MG63 (cell line): ENCODE data around the gene AJAP1. TPM values are rescaled to one million over a fixed set of nuclear protein-coding genes. Genes with fewer than 3 reads are reported as not detected.
"Not testable (repeated sequence)": the region's sequence is repeated elsewhere in the genome, so short reads cannot be mapped to it uniquely, and the experiment has no call there.

Source experiments
- DNase-seq: peaks from one replicate; pipeline ENCODE4 v3.0.0-alpha.2; 2020
- H3K27me3 ChIP-seq: fragments of 250-450 bp; sonication (Bioruptor Pico); 2 replicates; pipeline ENCODE4 v1.5.1; 2020; ENCODE audit warnings: mild to moderate bottlenecking, moderate library complexity
- H3K36me3 ChIP-seq: fragments of 250-450 bp; sonication (Bioruptor Pico); 2 replicates; pipeline ENCODE4 v1.5.1; 2020; ENCODE audit warnings: mild to moderate bottlenecking, moderate library complexity
- H3K4me3 ChIP-seq: fragments of 250-450 bp; sonication (Bioruptor Pico); 2 replicates; pipeline ENCODE4 v1.5.1; 2020; ENCODE audit warnings: mild to moderate bottlenecking, moderate library complexity
- H3K9me3 ChIP-seq: fragments of 250-450 bp; sonication (Bioruptor Pico); 2 replicates; pipeline ENCODE4 v1.5.1; 2020; ENCODE audit warnings: mild to moderate bottlenecking, moderate library complexity
- total RNA-seq: library from RNA; depleted of rRNA; stranded (reverse); fragments of >200 nt; shearing (Covaris generic); gene quantifications from 2 replicates; pipeline ENCODE4 v1.2.3, GENCODE V29; 2014; ENCODE audit warnings: low replicate concordance

Gene AJAP1
- total RNA-seq, 1 experiment from 2014 or later = not detected

DNA sequence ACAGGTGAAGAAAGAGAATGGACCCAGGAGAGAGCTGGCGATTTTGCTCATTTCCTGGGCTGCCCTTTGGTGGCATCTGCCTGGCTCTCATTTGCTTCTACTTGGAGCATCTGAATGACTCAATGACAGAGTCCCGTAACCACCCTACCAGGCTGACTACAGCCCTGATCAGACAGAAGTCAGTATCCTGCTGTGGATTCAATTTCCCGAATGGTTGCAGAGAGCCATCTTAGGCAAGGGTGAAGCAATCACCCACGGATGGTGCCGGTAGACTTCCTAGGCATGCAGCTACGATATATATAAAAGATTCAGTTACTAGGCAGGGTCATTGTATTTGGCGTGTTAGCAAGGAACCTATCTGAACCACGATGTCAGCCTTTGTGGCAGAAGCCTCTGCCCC is 10.2 kb downstream of the AJAP1 start:
- no peak overlapping the region for H3K4me3 ChIP-seq

DNA sequence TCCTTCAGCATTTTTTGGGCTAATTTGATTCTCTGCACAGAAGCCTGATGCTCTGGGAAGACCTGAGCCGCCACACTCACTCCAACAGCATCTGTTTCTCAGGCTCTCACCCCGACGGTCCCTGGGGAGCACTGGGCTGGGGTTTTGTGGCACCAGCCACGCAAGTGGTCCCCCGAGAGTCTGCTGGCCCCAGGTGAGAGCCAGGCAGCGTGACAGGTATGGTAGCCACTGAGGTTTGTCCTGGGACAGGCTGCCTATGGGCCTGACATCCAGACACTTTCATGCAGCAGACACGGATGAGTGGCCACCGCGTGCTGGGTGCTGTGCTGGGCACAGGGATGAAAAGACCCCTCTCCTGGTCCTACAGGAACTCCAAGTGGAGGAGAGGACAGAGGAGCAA is 11.0 kb downstream of the AJAP1 start:
- H3K9me3 ChIP-seq = no peaks in the 10 kb centered on the region
- no peaks in the 10 kb centered on the region for H3K36me3 ChIP-seq

More for the DNA sequence above, 10.2 kb downstream of the AJAP1 start:
- Histone ChIP-seq H3K9me3 (no peaks in the 10 kb centered on the region), H3K36me3 (no peaks in the 10 kb centered on the region), H3K27me3 (no peaks in the 10 kb centered on the region)
- DNase-seq = no peak

DNA sequence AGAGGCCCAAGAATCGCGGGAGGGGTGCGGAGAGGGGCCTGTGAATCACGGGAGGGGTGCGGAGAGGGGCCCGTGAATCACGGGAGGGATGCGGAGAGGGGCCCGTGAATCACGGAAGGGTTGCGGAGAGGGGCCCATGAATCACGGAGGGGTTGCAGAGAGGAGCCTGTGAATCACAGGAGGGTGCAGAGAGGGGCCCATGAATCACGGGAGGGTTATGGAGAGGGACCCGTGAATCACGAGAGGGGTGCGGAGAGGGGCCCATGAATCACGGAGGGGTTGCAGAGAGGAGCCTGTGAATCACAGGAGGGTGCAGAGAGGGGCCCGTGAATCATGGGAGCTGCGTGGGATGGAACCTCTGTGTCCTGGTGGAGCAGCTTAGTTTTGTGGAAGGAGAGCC is 12.3 kb downstream of the AJAP1 start:
- DNase-seq, H3K27me3 ChIP-seq, H3K36me3 ChIP-seq, H3K9me3 ChIP-seq, H3K4me3 ChIP-seq: not testable (repeated sequence)

More for the DNA sequence above, 11.0 kb downstream of the AJAP1 start:
- no peak for DNase-seq
- Histone ChIP-seq H3K27me3 (no peaks in the 10 kb centered on the region), H3K4me3 (no peak overlapping the region)

DNA sequence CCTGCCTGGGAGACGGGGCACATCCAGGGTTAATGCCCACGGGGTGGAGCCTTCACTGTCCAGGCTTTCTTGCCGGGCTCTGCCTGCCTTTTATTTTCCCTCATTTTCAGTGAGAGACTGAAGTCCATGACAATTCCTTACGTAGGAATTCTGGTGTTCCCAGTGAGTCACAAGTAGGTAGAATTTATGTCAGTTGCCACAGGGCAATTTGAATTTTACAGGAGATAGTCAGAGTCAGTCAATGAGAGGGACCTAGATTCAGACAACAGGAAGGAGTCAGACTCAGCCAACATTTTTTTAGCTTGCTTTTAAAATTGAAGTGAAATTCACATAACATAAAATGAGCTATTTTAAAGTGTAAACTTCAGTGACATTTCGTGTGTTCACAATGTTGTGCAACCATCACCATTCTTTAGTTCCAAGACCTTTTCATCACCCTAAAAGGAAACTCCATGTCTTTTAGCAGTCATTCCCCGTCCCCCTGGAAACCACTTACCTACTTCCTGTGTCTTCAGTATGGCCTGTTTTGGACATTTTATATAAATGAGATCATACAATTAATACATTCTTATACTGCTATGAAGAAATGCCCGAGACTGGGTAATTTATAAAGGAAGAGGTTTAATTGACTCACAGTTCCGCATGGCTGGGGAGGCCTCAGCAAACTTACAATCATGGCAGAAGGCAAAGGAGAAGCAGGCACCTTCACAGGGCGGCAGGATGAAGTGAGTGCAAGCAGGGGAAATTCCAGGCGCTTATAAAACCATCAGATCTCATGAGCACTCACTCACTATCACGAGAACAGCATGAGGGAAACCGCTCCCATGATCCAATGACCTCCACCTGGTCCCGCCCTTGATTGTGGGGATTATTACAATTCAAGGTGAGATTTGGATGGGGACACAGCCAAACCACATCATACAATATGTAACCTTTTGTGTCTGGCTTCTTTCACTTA is 14.6 kb downstream of the AJAP1 start:
- Histone ChIP-seq H3K36me3 (no peaks in the 10 kb centered on the region), H3K4me3 (no peak overlapping the region), H3K9me3 (no peaks in the 10 kb centered on the region), H3K27me3 (no peaks in the 10 kb centered on the region)
- no peak for DNase-seq

DNA sequence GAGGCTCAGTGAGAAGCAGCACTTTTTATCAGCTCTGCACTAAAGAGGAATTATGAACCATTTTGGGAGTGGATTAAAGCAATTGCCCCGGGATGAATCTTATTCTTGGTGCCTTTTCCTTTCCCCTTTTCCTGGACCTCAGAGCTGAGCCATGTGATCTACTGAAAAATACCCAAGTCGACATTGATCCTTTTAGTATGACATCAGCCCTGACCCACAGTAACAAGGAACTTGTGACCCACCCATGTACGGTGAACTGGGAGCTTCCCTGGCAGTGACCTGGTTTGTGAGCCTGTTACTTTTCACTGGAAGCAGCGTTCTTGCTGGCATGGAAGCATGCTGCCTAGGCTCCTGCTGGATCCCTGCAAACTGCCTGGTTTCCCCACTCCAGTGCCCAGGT is 15.9 kb downstream of the AJAP1 start:
- no peak overlapping the region for H3K4me3 ChIP-seq
- no peaks in the 10 kb centered on the region for H3K36me3 ChIP-seq
- no peaks in the 10 kb centered on the region for H3K9me3 ChIP-seq
- H3K27me3 ChIP-seq = no peaks in the 10 kb centered on the region
- no peak for DNase-seq

DNA sequence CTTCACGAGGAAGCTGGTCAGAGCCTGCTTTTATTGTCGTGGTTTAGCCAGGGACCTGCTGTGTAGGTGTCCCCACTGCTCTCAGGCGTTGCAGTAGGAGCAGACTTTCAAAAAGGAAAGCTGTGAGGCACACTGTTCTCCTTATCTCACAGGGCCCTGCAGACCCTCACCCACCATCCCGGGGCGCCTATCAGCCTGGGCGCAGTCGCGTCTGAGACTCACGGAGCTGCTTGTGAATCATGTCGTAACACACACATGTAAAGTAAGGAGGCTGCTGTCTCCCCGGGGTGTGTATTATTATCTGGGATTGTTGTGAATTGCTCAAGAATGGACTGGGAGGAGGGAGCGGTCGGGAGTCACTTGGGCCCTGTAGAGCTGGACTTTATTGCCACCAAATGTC is 17.4 kb downstream of the AJAP1 start:
- no peak overlapping the region for H3K4me3 ChIP-seq
- no peaks in the 10 kb centered on the region for H3K27me3 ChIP-seq
- no peak for DNase-seq
- no peaks in the 10 kb centered on the region for H3K9me3 ChIP-seq
- H3K36me3 ChIP-seq = no peaks in the 10 kb centered on the region

DNA sequence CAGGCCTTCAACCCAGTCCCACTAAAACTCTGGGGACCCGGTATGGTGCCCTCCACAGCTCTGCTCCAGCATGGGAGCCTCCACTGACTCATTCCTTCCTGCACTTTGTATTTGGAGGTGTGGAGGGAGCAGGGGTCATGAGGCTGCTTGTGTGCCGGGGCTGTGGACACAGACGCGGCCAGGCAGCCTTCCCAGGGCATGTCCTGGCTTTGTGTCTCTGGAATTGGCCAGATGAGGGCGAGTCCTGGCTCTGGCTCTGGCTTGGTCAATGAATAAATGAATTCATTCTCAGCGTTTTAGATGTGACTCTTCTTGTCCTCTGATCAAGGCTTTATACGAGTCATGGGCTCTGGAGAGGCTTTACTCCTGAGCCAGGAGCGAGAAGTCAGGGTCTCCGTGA is 19.1 kb downstream of the AJAP1 start:
- H3K4me3 ChIP-seq = no peak overlapping the region
- no peaks in the 10 kb centered on the region for H3K9me3 ChIP-seq
- H3K36me3 ChIP-seq = no peaks in the 10 kb centered on the region
- no peak for DNase-seq
- H3K27me3 ChIP-seq = no peaks in the 10 kb centered on the region

DNA sequence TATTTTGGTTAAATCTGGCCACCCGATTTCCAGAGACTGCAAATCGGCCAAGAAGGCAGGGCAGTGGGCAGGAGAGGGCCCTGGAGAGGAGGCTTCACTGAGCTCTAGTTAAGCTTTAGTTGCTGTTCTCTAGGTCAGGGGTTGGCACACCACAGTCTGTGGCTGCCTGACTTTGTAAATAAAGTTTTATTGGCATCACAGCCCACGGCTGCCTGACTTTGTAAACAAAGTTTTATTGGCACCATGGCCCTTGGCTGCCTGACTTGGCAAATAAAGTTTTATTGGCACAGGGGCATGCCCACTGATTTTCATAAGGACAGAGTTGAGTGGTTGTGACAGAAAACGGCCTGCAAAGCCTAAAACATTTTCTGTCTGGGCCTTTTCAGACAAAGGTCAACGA is 19.7 kb downstream of the AJAP1 start:
- DNase-seq = no peak
- Histone ChIP-seq H3K4me3 (no peak overlapping the region), H3K9me3 (no peaks in the 10 kb centered on the region), H3K36me3 (no peaks in the 10 kb centered on the region), H3K27me3 (no peaks in the 10 kb centered on the region)

DNA sequence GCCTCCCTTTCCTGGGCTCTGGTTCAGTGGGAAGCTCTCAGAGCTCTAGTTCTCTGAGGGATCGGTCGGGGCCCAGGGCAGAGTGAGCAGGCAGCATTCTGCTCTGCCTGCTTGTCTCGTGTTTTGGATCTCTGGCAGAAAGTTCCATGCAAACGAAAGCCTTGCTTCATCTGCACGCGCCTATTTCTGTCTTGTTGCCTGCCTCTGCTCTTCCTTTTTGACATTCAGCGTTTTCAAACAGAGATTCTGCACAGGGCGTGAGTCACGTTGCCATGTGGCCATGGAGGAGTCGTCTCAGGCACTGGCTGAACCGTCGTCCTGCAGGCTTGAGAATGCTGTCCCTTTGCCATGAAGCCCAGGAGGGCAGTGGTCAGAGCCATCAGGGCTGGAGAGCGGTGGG is 20.3 kb downstream of the AJAP1 start:
- Histone ChIP-seq H3K36me3 (no peaks in the 10 kb centered on the region), H3K4me3 (no peak overlapping the region), H3K9me3 (no peaks in the 10 kb centered on the region), H3K27me3 (no peaks in the 10 kb centered on the region)
- DNase-seq = no peak

DNA sequence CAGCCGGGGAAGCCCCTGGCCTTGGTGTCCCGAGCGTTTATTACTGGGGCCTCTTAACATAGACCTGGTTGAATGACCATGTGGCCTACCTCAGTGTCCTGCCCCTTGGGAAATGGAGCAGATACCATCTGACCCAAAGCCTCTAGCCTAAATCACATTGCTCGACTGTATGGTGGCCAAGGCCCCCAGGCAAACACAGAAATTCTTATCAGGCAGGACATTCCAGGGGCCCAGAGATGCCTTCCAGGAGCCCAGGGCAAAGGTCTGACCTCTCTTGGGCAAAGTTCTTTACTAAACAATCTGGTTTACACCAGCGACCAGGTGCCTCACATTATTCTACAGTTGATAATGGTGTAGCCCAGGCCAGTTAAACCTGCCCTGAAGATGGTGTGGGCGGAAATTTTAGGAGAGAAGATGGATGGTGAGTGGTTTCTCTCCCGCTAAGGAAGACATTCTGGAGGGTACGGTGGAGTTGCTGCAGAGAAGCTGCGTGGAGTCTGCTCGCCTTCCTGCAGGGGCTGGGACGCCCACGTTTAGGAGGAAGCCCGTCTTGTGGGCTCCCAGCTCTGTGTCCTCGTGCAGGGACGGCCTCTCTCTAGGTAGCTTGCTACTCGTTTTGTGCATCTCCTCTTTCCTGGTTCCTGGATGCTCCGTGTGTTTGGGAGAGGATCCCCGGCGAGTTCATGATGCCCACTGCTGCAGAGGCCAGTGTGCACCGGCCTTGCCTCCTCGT is 21.2 kb downstream of the AJAP1 start:
- no peaks in the 10 kb centered on the region for H3K9me3 ChIP-seq
- no peaks in the 10 kb centered on the region for H3K27me3 ChIP-seq
- H3K36me3 ChIP-seq = no peaks in the 10 kb centered on the region
- no peak for DNase-seq
- H3K4me3 ChIP-seq = no peak overlapping the region

DNA sequence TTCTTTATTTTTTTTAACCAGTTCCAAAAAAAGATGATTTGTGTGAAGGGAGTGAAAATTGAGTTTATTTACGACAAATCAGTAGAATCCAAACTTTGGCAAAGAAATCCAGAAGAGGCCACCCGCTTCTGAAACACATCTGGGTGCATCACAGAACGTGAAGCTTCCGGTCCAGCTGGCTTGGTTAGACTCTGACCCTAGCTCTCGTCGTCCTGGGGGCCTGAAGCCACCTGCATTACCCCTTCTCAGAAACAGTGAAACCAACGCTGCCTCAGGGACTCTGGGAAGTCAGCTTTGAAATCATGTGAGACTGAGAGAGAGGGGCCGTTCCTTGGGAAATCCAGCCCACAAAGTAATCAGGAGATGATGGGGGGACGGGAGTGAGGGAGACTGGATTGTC is 21.8 kb downstream of the AJAP1 start:
- H3K9me3 ChIP-seq = no peaks in the 10 kb centered on the region
- no peaks in the 10 kb centered on the region for H3K27me3 ChIP-seq
- no peak overlapping the region for H3K4me3 ChIP-seq
- no peaks in the 10 kb centered on the region for H3K36me3 ChIP-seq
- DNase-seq = no peak

DNA sequence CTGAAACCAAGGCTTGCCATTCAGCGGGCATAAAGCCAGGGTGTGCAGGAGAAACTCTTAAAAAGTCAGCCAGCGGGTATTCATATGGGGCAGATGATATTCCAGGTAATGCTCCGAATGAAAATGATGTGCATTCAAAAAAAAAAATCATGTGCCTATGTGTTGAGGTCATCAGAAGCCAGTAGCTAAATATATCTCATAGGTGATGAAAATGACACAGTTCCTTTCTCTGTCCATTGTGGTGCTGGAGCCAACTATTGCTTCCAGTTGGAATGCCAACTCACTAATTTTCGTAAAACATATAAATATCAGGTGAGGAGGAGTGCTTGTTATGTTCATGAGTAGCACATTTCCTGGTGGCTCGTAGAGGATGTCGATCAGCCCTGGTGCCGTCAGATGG is 23.2 kb downstream of the AJAP1 start:
- no peak for DNase-seq
- Histone ChIP-seq H3K27me3 (no peaks in the 10 kb centered on the region), H3K9me3 (no peaks in the 10 kb centered on the region), H3K4me3 (no peak overlapping the region), H3K36me3 (no peaks in the 10 kb centered on the region)

DNA sequence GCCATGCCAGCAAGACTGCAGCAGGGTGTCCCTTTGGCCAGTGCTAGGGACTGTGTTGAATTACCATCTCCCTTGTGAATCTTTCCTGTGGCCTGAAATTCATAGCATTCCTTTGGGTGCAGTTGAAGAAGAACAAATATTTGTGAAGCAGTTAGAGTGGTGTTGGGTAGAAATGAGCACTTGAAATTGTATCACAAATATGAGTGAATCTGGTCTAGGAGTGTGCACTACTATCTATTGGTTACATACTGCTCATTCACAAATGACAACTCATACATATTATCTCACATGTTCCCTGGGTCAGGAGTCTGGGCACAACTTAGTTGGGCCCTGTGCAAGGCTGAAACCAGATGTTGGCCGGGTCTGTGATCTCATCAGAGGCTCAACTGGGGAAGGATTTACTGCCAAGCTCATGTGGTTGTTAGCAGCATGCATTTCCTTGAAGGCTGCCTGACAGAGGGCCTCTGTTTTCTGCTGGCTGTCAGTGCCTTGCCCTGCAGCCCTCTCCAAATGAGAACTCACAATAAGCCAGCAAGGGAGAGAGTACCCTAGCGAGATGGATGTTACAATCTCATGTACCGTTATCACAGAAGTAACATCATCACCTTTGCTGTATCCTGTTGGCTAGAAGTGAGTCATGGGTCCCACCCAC is 23.8 kb downstream of the AJAP1 start:
- no peaks in the 10 kb centered on the region for H3K9me3 ChIP-seq
- H3K36me3 ChIP-seq = no peaks in the 10 kb centered on the region
- no peak overlapping the region for H3K4me3 ChIP-seq
- H3K27me3 ChIP-seq = no peaks in the 10 kb centered on the region
- DNase-seq = no peak

DNA sequence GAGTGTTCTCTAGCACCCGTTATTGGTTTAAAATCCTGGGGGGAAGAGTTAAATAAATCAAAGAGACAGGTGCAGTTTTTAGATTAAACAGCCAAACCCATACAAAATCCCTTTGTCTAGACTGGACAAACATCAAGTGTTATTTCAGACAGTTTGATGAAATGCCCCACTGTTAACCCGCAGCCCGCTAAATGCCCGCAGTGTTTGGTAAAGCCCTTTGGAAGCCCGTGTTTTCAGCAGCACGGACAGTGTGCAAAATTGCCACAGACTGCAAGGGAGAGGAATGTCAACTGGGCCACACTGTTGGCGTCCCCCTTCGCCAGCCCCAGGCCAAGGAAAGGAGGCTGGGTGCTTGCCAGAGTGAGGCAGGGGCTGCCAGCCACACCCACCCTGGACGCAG is 26.6 kb downstream of the AJAP1 start:
- H3K9me3 ChIP-seq = no peaks in the 10 kb centered on the region
- H3K36me3 ChIP-seq = no peaks in the 10 kb centered on the region
- DNase-seq = no peak
- H3K27me3 ChIP-seq = no peaks in the 10 kb centered on the region
- H3K4me3 ChIP-seq = no peak overlapping the region

DNA sequence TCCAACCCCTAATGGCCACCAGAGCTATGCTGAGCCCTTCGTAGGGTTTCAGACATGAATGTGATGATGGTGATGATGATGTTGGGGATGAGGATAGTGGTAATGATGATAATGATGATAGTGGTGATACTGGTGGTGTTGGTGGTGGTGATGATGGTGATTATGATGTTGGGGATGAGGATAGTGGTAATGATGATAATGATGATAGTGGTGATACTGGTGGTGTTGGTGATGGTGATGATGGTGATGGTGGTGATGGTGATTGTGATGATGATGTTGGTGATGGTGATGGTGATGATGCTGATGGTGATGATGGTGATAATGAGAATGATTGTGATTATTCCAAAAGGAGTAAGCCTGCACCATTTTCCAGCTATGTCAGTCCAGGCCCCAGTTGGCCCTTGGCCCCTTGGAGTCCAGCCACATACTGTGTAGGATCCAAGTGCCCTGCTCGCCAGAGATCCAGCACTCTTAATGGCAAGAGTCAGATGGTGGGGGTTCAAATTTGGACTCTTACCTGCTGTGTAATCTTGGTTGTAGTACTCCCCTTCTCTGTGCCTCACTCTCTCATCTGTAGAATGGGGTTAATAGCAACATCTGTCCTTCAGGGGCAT is 28.3 kb downstream of the AJAP1 start:
- no peak for DNase-seq
- H3K27me3 ChIP-seq = no peaks in the 10 kb centered on the region

DNA sequence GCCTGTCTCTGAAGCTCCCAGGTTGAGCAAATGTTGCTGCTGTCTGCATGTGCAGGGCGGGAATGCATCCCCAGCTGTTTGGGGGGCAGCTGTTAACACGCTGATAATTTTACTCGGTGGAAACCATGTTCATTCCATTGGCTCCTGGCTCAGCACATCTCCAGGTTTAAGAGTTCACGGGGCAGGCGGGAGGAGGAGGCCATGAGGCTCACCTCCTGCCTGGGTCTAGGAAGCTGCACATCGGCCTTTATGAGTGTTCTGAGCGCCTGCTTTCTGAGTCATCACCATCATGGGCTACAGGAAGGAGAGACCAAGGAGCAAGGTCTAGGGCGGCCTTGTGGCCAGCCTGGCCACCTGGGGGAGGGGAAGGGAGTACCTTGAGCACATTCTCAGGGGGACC is 29.7 kb downstream of the AJAP1 start:
- no peak overlapping the region for H3K4me3 ChIP-seq
- DNase-seq = no peak
- no peaks in the 10 kb centered on the region for H3K36me3 ChIP-seq
- H3K9me3 ChIP-seq = no peaks in the 10 kb centered on the region
- no peaks in the 10 kb centered on the region for H3K27me3 ChIP-seq

More for the DNA sequence above, 28.3 kb downstream of the AJAP1 start:
- Histone ChIP-seq H3K4me3 (no peak overlapping the region), H3K9me3 (no peaks in the 10 kb centered on the region), H3K36me3 (no peaks in the 10 kb centered on the region)
